Measurements from ENCODE around the gene DGAT2. TPM values are rescaled to one million over a fixed set of nuclear protein-coding genes. Genes with fewer than 3 reads are reported as not detected.

The DGAT2 gene
- total RNA-seq, 1 donor from 2014 or later: 7.4 TPM

DNA sequence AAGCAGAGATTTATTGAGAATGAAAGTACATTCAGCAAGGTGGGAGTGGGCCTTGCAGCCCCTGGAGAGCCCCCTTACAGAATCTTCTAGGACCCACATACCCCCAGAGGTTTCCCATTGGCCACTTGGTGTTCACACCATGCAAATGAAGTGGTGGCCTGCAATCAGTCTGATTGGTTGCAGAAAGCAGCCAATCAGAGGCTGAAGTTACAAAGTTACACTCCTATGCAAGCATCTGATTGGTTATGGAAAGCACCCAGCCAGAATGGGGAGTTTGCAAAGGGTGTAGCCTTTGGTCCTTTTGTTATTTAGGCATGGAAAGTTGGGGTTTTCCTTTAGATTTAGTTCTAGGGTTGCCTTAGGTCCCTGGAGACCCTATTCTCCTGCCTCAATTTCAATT, 81.3 kb downstream of the DGAT2 start:
- no peak for DNase-seq

DNA sequence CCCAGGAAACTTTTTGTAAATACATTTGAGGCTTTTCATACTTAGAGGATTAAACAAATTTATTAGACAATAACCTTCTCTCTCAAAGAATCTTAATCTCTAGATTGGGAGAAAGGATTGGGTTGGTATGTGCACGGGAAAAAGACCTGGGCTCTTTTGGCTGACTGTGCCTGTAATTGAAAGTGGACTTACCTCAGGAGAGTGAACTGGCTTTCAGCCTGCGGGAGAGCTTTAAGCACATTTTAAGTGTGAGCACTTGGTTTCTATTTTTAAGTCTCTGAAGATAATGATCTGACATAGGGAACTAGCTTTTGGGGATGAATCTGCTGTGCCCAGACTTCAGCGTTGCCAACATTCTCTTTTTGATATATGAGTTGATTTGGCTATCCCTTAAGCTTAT, 82.2 kb downstream of the DGAT2 start:
- DNase-seq: no peak
- TF ChIP-seq, protein P1, sequence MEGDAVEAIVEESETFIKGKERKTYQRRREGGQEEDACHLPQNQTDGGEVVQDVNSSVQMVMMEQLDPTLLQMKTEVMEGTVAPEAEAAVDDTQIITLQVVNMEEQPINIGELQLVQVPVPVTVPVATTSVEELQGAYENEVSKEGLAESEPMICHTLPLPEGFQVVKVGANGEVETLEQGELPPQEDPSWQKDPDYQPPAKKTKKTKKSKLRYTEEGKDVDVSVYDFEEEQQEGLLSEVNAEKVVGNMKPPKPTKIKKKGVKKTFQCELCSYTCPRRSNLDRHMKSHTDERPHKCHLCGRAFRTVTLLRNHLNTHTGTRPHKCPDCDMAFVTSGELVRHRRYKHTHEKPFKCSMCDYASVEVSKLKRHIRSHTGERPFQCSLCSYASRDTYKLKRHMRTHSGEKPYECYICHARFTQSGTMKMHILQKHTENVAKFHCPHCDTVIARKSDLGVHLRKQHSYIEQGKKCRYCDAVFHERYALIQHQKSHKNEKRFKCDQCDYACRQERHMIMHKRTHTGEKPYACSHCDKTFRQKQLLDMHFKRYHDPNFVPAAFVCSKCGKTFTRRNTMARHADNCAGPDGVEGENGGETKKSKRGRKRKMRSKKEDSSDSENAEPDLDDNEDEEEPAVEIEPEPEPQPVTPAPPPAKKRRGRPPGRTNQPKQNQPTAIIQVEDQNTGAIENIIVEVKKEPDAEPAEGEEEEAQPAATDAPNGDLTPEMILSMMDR (IDR thresholded peaks at IDR 0.05): no peak
- Histone ChIP-seq H3K27me3 (ENCODE audit: low read depth) (no peaks in the 10 kb centered on the region), H3K4me1 (peaks cover 27% of the 10 kb centered on the region), H3K27ac (peak overlapping the region; percentile 27), H3K9me3 (no peaks in the 10 kb centered on the region), H3K4me3 (no peak overlapping the region), H3K36me3 (no peaks in the 10 kb centered on the region)
- intact Hi-C loops (cut with DNase I): no loop called here
- ATAC-seq: peak in 1 of 2 donors; percentile 73

More for the DNA sequence above, 81.3 kb downstream of the DGAT2 start:
- Histone ChIP-seq H3K4me3 (no peak overlapping the region), H3K4me1 (peaks cover 28% of the 10 kb centered on the region), H3K27me3 (ENCODE audit: low read depth) (no peaks in the 10 kb centered on the region), H3K9me3 (no peaks in the 10 kb centered on the region), H3K27ac (no peak overlapping the region), H3K36me3 (no peaks in the 10 kb centered on the region)
- intact Hi-C loops (cut with DNase I): no loop called here
- ATAC-seq: no peak
- TF ChIP-seq, protein P1 (IDR thresholded peaks at IDR 0.05): no peak

Other genes starting within 250 kb of the DGAT2 start
- 15.8 TPM for gene GDPD5, start 242.8 kb upstream of the DGAT2 start, total RNA-seq
- 131 TPM for gene SERPINH1, start 206.5 kb upstream of the DGAT2 start, total RNA-seq
- 10.8 TPM for gene MAP6, start 99.7 kb upstream of the DGAT2 start, total RNA-seq
- not detected for gene MOGAT2, start 50.9 kb upstream of the DGAT2 start, total RNA-seq
- 36.0 TPM for gene UVRAG, start 46.4 kb downstream of the DGAT2 start, total RNA-seq

Measured in lower lobe of right lung (tissue), 2 donors.